Measurements from ENCODE around the gene PLGRKT.

GRCh38 chr9:5421163-5421562 is 16.6 kb downstream of the PLGRKT start:
- TF ChIP-seq CTCF (IDR thresholded peaks at IDR 0.05) (no peak), POLR2A (IDR thresholded peaks at IDR 0.05) (no peak)

Measured in uterus (tissue), 2 donors.